ENCODE data around the gene BTBD2. TPM values are rescaled to one million over a fixed set of nuclear protein-coding genes. Genes with fewer than 3 reads are reported as not detected.

BTBD2 gene
- total and polyA plus RNA-seq, 4 donors = 7.4 to 25.1 (median 20.2) TPM

- TF ChIP-seq REST (IDR thresholded peaks at IDR 0.05) (no peak), GABPA (IDR thresholded peaks at IDR 0.05 in 1 of 2, conservative IDR thresholded peaks at IDR 0.05 in 1 of 2) (no peak), MAX (IDR thresholded peaks at IDR 0.05) (no peak)
Measured at GRCh38 chr19:2038284-2039088, 23.0 kb upstream of the BTBD2 start (continued).

- WGBS = 88% methylated on average over 24 of the region's 24 CpGs
- Histone ChIP-seq H3K27ac (ENCODE audit: low read depth in 1 of 2, low read length in 2 of 2) (no peak overlapping the region), H3K9ac (ENCODE audit: low read depth in 1 of 2, low read length in 2 of 2) (no peak overlapping the region), H3K9me3 (ENCODE audit: control insufficient read depth in 4 of 4, low read length in 3 of 4) (peaks cover 0 to 9% (median 2%) of the 10 kb centered on the region in 4 donors), H3K36me3 (ENCODE audit: control insufficient read depth in 4 of 4, insufficient read depth in 3 of 4, low read depth in 1 of 4, low read length in 3 of 4) (peaks cover 6 to 23% (median 15%) of the 10 kb centered on the region in 4 donors), H3K27me3 (ENCODE audit: control insufficient read depth in 4 of 4, insufficient read depth in 4 of 4, low read length in 3 of 4) (no peaks in the 10 kb centered on the region), H3K4me1 (ENCODE audit: control insufficient read depth in 4 of 4, insufficient read depth in 4 of 4, low read length in 3 of 4) (peaks cover 13 to 26% (median 19%) of the 10 kb centered on the region in 4 donors), H3K4me3 (ENCODE audit: low read depth in 1 of 3, low read length in 3 of 3) (no peak overlapping the region)
- DNase-seq (ENCODE audit: low spot score) = no peak
- no peak for TF ChIP-seq ZBTB33 (IDR thresholded peaks at IDR 0.05)
Measured at GRCh38 chr19:2037651-2038255, 22.2 kb upstream of the BTBD2 start.

- Histone ChIP-seq H3K9me3 (ENCODE audit: control insufficient read depth in 4 of 4, low read length in 3 of 4) (peaks cover 0 to 9% (median 2%) of the 10 kb centered on the region in 4 donors), H3K4me1 (ENCODE audit: control insufficient read depth in 4 of 4, insufficient read depth in 4 of 4, low read length in 3 of 4) (peaks cover 10 to 28% (median 18%) of the 10 kb centered on the region in 4 donors), H3K27me3 (ENCODE audit: control insufficient read depth in 4 of 4, insufficient read depth in 4 of 4, low read length in 3 of 4) (no peaks in the 10 kb centered on the region), H3K36me3 (ENCODE audit: control insufficient read depth in 4 of 4, insufficient read depth in 3 of 4, low read depth in 1 of 4, low read length in 3 of 4) (peaks cover 6 to 23% (median 15%) of the 10 kb centered on the region in 4 donors), H3K9ac (ENCODE audit: low read depth in 1 of 2, low read length in 2 of 2) (no peak overlapping the region), H3K27ac (ENCODE audit: low read depth in 1 of 2, low read length in 2 of 2) (no peak overlapping the region), H3K4me3 (ENCODE audit: low read depth in 1 of 3, low read length in 3 of 3) (no peak overlapping the region)
- WGBS = 94% methylated on average over 8 of the region's 8 CpGs
- DNase-seq (ENCODE audit: low spot score) = no peak
- TF ChIP-seq ZBTB33 (IDR thresholded peaks at IDR 0.05) = no peak
- TF ChIP-seq SP1 (IDR thresholded peaks at IDR 0.05) = no peak
- no peak for TF ChIP-seq HNF4G (IDR thresholded peaks at IDR 0.05)
- no peak for TF ChIP-seq CTCF (IDR thresholded peaks at IDR 0.05; ENCODE audit: low read depth, low read length, missing input control)
- TF ChIP-seq YY1 (IDR thresholded peaks at IDR 0.05) = no peak
- no peak for TF ChIP-seq HNF4A (conservative IDR thresholded peaks at IDR 0.05)
- no peak for TF ChIP-seq FOXA2 (IDR thresholded peaks at IDR 0.05)
- no peak for TF ChIP-seq REST (IDR thresholded peaks at IDR 0.05)
- TF ChIP-seq JUND (IDR thresholded peaks at IDR 0.05) = no peak
- no peak for TF ChIP-seq TAF1 (conservative IDR thresholded peaks at IDR 0.05)
- no peak for TF ChIP-seq MAX (IDR thresholded peaks at IDR 0.05)
- TF ChIP-seq RXRA (IDR thresholded peaks at IDR 0.05) = no peak
Measured at GRCh38 chr19:2036424-2036823, 20.9 kb upstream of the BTBD2 start.

All from liver (tissue), 9 donors.